DMS53 treated with DMSO at 0.1 percent for 48 hours (cell line): ENCODE measurements around the gene AGTR1.

Experiments
- DNase-seq: peaks from one replicate; lab custom pipeline; 2025; ENCODE audit not compliant: unreplicated experiment; lab: John Stamatoyannopoulos, UW

Gene AGTR1

GRCh38 chr3:148697306-148698189 is at the start of gene AGTR1:
Gene AGTR1, plus strand, starts transcription at chr3:148697903. Its CDS starts 43,133 bp downstream, at chr3:148741036.
- DNase-seq: peak; percentile 24

DNA sequence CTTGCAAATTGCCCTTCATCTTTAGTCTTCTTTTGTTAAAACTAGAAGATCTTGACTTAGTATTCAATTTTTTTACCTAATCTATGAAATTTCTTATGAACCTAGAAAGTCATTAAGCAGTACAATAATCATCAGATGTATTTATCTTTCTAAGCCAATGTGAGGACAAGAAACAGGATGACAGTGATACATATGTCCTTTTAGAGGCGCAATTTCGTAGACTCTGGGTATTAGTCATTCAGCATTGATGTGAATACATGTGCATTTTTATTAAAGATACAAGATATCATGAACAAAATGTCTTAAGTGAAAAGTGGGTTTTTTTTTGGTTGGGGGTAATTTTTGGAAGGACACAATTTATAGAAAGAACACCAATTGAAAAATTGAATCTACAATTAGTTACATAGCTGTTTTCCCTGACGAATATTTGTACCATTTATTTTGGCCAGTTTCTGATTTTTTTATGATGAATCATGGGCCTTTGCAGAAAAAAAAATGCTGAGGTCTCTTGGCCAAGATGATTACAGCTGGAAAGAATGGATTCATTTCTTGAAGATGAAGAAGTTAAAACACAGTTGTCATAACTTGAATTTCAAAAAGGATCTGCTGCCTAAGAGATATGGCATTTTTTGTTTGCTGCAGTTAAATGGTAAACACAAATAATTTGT is 48.9 kb upstream of the AGTR1 start:
- DNase-seq: no peak

GRCh38 chr3:148651549-148651948 is 46.2 kb upstream of the AGTR1 start:
- DNase-seq: no peak

- no peak for DNase-seq
Measured at GRCh38 chr3:148654433-148654832, 43.3 kb upstream of the AGTR1 start.

- DNase-seq: no peak
Measured at GRCh38 chr3:148657470-148657869, 40.2 kb upstream of the AGTR1 start.

GRCh38 chr3:148659512-148659911 is 38.2 kb upstream of the AGTR1 start:
- DNase-seq: no peak

- DNase-seq: no peak
Measured at GRCh38 chr3:148680289-148680688, 17.4 kb upstream of the AGTR1 start.

- DNase-seq: peak; percentile 90
Measured at GRCh38 chr3:148681080-148681479, 16.6 kb upstream of the AGTR1 start.

- no peak for DNase-seq
Measured at GRCh38 chr3:148682997-148683396, 14.7 kb upstream of the AGTR1 start.

GRCh38 chr3:148694116-148694515 is 3.6 kb upstream of the AGTR1 start:
- DNase-seq: no peak

DNA sequence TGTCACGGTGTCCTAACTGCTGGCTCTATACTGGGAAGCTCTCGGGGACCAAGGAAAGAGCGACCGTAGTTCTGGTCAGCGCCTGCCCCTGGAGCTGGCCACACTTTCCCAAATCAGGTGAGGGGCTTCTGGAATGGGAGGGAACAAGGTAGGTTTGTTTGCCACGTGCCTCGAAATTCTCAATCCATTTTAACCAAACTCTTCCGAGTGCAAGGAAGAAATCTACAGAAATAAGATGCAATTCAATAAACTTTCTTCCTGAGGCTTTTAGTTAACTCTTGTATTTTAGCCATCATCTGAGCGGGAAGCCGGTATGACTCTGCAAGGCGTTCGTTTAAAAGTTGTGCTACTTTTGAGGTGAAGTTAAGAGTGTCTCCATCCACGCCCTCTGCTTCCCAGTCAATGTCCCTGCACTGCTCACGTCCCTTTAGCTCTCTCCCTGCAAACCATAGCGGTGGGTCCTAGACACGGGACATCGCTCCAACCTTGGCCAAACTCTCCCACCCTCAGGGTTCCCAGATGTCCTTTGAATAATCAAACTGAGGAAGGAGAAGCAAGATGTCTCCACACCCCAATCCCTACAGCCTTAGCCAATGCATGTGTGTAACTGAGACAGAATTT is 597 bp downstream of the AGTR1 start:
- DNase-seq: no peak

DNA sequence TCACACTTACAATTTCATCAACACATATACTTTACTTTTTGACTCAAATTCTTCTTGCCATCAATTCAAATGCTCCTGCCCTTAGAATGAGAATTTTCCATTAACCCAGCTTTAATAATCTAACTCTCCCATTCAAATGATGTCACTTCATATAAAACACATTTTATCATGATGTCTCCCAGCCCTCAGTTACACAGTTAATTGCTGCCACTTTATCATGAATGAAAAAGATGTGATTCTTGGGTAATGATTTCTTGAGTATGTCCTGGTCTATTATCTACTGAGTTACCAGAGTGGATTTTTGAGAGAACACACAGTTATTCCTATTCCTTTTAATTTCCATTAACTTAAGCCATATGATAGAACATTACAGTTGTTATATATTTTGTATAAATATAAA is 7.6 kb downstream of the AGTR1 start:
- no peak for DNase-seq

DNA sequence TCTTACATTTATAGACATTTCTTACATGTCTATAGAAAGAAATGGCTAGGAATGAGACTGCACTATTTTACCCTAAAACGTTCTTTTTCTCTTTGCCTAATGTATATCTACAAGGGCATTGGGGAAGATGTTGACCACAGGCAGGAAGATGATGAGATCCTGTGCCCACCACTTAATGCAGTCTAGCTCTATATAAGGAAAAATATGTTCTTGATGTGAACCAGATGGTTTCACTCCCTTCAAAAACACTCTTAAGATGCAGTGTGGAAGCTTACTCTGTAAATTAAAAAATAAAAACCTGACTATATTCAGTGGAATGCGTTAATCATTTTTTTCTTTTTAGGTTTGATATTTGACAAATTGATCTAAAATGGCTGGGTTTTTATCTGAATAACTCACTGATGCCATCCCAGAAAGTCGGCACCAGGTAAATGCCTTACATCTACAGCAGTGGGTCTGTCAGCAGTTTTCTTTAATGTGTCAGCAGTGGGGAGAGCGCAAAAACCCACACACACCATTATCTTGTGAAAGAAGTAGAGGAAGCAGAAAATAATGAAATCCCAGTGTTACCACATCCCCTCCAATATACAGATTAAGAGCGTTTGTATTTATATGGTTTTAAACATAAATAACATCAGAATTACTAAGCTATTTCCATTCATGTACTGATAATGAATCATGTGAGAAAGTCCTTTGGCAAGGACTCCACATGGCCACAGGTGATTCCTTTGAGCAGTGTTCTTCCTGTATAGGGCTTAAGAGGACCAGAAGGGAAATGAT is 10.1 kb downstream of the AGTR1 start:
- DNase-seq: peak; percentile 38

- peak; percentile 38 for DNase-seq
Measured at GRCh38 chr3:148708409-148708808, 10.7 kb downstream of the AGTR1 start.

GRCh38 chr3:148709560-148710253 is 12.0 kb downstream of the AGTR1 start:
- no peak for DNase-seq

DNA sequence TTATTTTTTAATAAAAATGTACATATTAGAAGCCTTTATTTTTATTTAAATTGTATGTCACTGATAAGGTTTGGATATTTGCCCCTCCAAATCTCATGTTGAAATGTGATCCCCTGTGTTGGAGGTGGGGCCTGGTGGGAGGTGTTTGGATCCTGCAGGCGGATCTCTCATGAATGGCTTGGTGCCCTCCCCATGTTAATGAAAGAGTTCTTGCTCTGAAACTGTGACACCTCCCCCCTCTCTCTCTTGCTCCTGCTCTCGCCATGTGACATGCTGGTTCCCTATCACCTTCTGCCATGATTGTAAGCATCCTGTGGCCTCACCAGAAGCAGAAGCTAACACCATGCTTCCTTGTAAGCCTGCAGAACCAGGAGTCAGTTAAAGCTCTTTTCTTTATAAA is 13.0 kb downstream of the AGTR1 start:
- no peak for DNase-seq

- DNase-seq: no peak
Measured at GRCh38 chr3:148711981-148712666, 14.4 kb downstream of the AGTR1 start.

GRCh38 chr3:148714521-148714920 is 16.8 kb downstream of the AGTR1 start:
- no peak for DNase-seq

DNA sequence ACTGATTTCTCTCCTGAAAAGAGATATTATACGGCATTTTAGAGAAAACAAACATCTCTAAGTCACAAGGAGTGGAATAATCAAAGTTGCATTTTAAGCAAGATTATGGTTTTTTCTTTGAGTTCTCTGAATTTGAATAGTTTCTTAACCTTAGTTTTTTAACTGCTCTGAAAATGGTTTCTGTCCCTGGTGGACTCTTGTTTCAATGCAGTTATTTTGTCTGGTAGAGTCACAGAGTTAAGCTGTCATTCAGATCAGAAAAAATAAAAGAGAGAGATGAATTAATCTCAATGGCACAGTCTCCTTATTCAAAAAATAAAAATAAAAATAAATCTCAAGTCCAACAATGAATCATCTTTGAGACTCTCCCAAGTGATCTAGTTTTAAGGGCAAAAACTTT is 19.0 kb downstream of the AGTR1 start:
- no peak for DNase-seq
